GM12878 (cell line): ENCODE results near the gene DOCK2. TPM values are rescaled to one million over a fixed set of nuclear protein-coding genes. Genes with fewer than 3 reads are reported as not detected.

Source experiments
- CBX5 ChIP-seq: sonication (generic); IDR thresholded peaks from 2 replicates; pipeline ENCODE4 v1.6.1; 2016; ENCODE audit warnings: low read depth, moderate library complexity, mild to moderate bottlenecking, inconsistent platforms
- CREM ChIP-seq: IDR thresholded peaks from 2 replicates; pipeline ENCODE4 v1.6.1; 2014; ENCODE audit warnings: antibody characterized with exemption, low read depth
- ESRRA ChIP-seq: IDR thresholded peaks from 2 replicates; pipeline ENCODE4 v1.6.1; 2012; ENCODE audit warnings: mild to moderate bottlenecking, low read length, improper control_type of control experiment
- ETV6 ChIP-seq, 2 experiments: fragments of 450-650 bp in 1 of 2; IDR thresholded peaks in 1 of 2; conservative IDR thresholded peaks in 1 of 2; 2 replicates each; pipeline ENCODE4 v1.6.1; 2014; ENCODE audit warnings: antibody characterized with exemption in 1 of 2, borderline replicate concordance in 1 of 2, low read depth in 1 of 2, mild to moderate bottlenecking in 1 of 2, moderate library complexity in 1 of 2
- FOXK2 ChIP-seq: fragments of 450-650 bp; IDR thresholded peaks from 2 replicates; pipeline ENCODE4 v1.6.1; 2017; ENCODE audit warnings: mild to moderate bottlenecking, moderate library complexity
- JUNB ChIP-seq: IDR thresholded peaks from 2 replicates; pipeline ENCODE4 v1.6.1; 2016; ENCODE audit warnings: antibody characterized with exemption, mild to moderate bottlenecking
- JUND ChIP-seq: IDR thresholded peaks from 2 replicates; pipeline ENCODE4 v1.6.1; 2012; ENCODE audit warnings: low read depth, mild to moderate bottlenecking, low read length, improper control_type of control experiment, moderate library complexity
- LARP7 ChIP-seq: fragments of 450-650 bp; IDR thresholded peaks from 2 replicates; pipeline ENCODE4 v1.6.1; 2017; ENCODE audit warnings: mild to moderate bottlenecking
- MEF2A ChIP-seq: IDR thresholded peaks from 2 replicates; pipeline ENCODE4 v1.6.1; 2011; ENCODE audit warnings: low read depth, mild to moderate bottlenecking, low read length, moderate library complexity; ENCODE audit not compliant: insufficient read depth
- MYB ChIP-seq: fragments of 150-350 bp; IDR thresholded peaks from 2 replicates; pipeline ENCODE4 v1.6.1; 2014; ENCODE audit warnings: mild to moderate bottlenecking, low read depth, low read length, borderline replicate concordance
- NFIC ChIP-seq: IDR thresholded peaks from 2 replicates; pipeline ENCODE4 v1.6.1; 2012; ENCODE audit warnings: low read depth, mild to moderate bottlenecking, inconsistent platforms, low read length, moderate library complexity
- NFYA ChIP-seq: IDR thresholded peaks from 2 replicates; pipeline ENCODE4 v1.6.1; 2011; ENCODE audit warnings: low read depth, mild to moderate bottlenecking, low read length, improper control_type of control experiment, borderline replicate concordance
- NR2C1 ChIP-seq: fragments of 450-650 bp; IDR thresholded peaks from 2 replicates; pipeline ENCODE4 v1.6.1; 2017; ENCODE audit warnings: antibody characterized with exemption, mild to moderate bottlenecking, moderate library complexity
- RB1 ChIP-seq: fragments of 450-650 bp; formaldehyde crosslinking; IDR thresholded peaks from 2 replicates; pipeline ENCODE4 v1.6.1; 2017; ENCODE audit warnings: mild to moderate bottlenecking, borderline replicate concordance
- SIN3A ChIP-seq: IDR thresholded peaks from 2 replicates; pipeline ENCODE4 v1.6.1; 2012; ENCODE audit warnings: low read depth, low read length, improper control_type of control experiment
- SMARCA5 ChIP-seq: fragments of 450-650 bp; IDR thresholded peaks from 2 replicates; pipeline ENCODE4 v1.6.1; 2017; ENCODE audit warnings: mild to moderate bottlenecking
- TAF1 ChIP-seq: IDR thresholded peaks from 2 replicates; pipeline ENCODE4 v1.6.1; 2011; ENCODE audit warnings: mild to moderate bottlenecking, low read depth, low read length, borderline replicate concordance
- TCF7 ChIP-seq: IDR thresholded peaks from 2 replicates; pipeline ENCODE4 v1.6.1; 2014; ENCODE audit warnings: antibody characterized with exemption, borderline replicate concordance
- polyA plus RNA-seq, 11 experiments: library from polyadenylated mRNA; depleted of rRNA in 4 of 11; unstranded in 6 of 11; stranded (reverse) in 5 of 11; fragments of >200 nt; fragmentation: Nextera tagmentation in 4 of 11; fragmentation: Illumina TruSeq in 1 of 11; extraction: Ambion mirVana in 4 of 11; extraction: Trizol in 1 of 11; gene quantifications; 1 replicate in 1 of 11; 2 replicates in 10 of 11; pipeline versions ENCODE4 v1.2.1 to v1.2.3, GENCODE V29; 2011 to 2016; ENCODE audit warnings: inconsistent platforms in 2 of 11, missing spikeins in 2 of 11, low read depth in 1 of 11
- total RNA-seq, 4 experiments: library from RNA; depleted of rRNA in 3 of 4; stranded (reverse); fragments of >200 nt in 3 of 4; fragmentation: Illumina TruSeq in 1 of 4; extraction: Trizol in 1 of 4; gene quantifications; 2 replicates each; pipeline versions ENCODE4 v1.2.1 to v1.2.3, GENCODE V29; 2013 to 2021
- TF ChIP-seq, protein P1 (sequence below): fragments of 450-650 bp; conservative IDR thresholded peaks from 2 replicates; pipeline ENCODE4 v1.6.1; 2017; ENCODE audit warnings: mild to moderate bottlenecking, moderate library complexity
- TF ChIP-seq, protein P2 (sequence below): IDR thresholded peaks from 2 replicates; pipeline ENCODE4 v1.6.1; 2012; ENCODE audit warnings: low read depth, low read length, improper control_type of control experiment

Gene DOCK2
- total and polyA plus RNA-seq, 10 of the 15 experiments (the other 5 are each of a cell fraction or from before 2014, with no cell fraction given) = 34.2 to 192 (median 118) TPM

DNA sequence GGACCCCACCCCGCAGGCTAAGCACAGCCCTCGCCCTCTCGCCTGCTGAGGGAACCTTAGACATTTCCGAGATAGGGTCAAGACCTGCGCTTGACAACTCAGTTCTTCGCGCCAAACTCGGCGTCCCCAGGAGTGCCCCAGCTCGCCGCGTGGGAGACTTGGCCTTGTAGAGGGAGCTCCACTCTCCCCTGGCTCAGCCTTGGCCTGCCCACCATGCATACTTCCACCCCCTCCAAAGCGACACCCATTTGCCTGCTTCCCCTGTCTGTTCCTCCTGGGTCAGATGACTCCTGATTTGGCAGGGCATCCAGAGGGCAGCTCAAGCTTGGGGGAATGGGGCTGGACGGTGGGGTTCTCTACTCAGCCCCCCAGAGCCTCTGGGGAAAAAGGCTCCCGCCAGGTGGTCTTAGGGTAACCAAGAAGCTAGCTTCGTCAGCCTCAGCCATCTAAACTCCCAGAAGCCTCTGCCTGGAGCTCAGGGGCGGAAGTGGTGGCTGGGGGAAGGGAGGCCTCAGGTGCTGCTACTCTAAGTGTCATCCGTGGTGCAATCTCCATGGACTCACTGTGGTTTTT lies 560 bp downstream of the DOCK2 start (continued):
- TF ChIP-seq JUND (no peak), MEF2A (no peak), TAF1 (peak; percentile 65; the same call in 1 of the 2 replicates), NR2C1 (no peak), LARP7 (peak; percentile 67; the same call in 1 of the 2 replicates), ETV6 (conservative IDR thresholded peaks at IDR 0.05 in 1 of 2, IDR thresholded peaks at IDR 0.05 in 1 of 2; ENCODE audit: borderline replicate concordance in 1 of 2, low read depth in 1 of 2) (peak in 1 of 2 experiments; percentile 19; a peak in 1 of 4 replicates), CREM (peak; percentile 28; the same call in 1 of the 2 replicates), SMARCA5 (no peak; the same call in 1 of the 2 replicates), CBX5 (0 out of 2 replicates have a peak, but pooled peaks have one; percentile 61), TCF7 (no peak), NFIC (no peak), RB1 (peak; percentile 11; the same call in 1 of the 2 replicates), SIN3A (no peak), FOXK2 (no peak), ESRRA (no peak), NFYA (no peak), MYB (no peak), JUNB (no peak)
- TF ChIP-seq, protein P1, sequence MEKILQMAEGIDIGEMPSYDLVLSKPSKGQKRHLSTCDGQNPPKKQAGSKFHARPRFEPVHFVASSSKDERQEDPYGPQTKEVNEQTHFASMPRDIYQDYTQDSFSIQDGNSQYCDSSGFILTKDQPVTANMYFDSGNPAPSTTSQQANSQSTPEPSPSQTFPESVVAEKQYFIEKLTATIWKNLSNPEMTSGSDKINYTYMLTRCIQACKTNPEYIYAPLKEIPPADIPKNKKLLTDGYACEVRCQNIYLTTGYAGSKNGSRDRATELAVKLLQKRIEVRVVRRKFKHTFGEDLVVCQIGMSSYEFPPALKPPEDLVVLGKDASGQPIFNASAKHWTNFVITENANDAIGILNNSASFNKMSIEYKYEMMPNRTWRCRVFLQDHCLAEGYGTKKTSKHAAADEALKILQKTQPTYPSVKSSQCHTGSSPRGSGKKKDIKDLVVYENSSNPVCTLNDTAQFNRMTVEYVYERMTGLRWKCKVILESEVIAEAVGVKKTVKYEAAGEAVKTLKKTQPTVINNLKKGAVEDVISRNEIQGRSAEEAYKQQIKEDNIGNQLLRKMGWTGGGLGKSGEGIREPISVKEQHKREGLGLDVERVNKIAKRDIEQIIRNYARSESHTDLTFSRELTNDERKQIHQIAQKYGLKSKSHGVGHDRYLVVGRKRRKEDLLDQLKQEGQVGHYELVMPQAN = 0 out of 2 replicates have a peak, but pooled peaks have one; percentile 16
- TF ChIP-seq, protein P2, sequence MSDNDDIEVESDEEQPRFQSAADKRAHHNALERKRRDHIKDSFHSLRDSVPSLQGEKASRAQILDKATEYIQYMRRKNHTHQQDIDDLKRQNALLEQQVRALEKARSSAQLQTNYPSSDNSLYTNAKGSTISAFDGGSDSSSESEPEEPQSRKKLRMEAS = no peak
